Measurements from ENCODE around the gene FKBP6.

- no peak for TF ChIP-seq CTCF (IDR thresholded peaks at IDR 0.05)
- TF ChIP-seq POLR2A (IDR thresholded peaks at IDR 0.05): no peak
Measured at GRCh38 chr7:73356159-73356558, 28.2 kb downstream of the FKBP6 start.
